ENCODE data around the gene RAB13. TPM values are rescaled to one million over a fixed set of nuclear protein-coding genes. Genes with fewer than 3 reads are reported as not detected.

Gene RAB13
- polyA plus RNA-seq, 3 donors: 1.8 to 5.1 (median 3.9) TPM

DNA sequence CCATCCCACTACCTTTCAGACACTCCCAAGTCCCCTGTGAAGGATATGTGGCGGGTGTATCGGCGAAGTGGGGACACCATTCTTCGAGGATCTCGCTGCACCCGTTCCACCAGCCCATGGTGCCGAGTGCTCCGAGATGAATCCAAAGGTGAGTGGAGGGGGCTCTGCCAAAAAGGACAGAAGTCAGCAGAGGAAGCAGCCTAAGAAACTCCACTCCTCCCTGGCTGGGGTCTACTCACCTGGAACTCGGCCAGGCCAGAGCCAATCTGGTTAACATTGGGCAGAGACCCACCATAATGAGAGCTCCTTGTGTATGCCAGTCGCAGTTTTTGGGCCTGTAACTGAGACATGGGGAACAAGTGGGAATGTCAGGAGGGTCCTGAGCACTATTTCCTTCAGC, 31.3 kb downstream of the RAB13 start:
- no peak overlapping the region for H3K9ac ChIP-seq (ENCODE audit: insufficient read depth, low read length, poor library complexity, severe bottlenecking)
- no peak overlapping the region for H3K27ac ChIP-seq (ENCODE audit: low read depth in 1 of 2, low read length in 2 of 2)
- H3K27me3 Mint-ChIP-seq (ENCODE audit: low read depth in 3 of 3): peaks cover 0 to 2% (median 1%) of the 10 kb centered on the region in 3 donors
- H3K4me1 ChIP-seq (ENCODE audit: control insufficient read depth in 1 of 2, insufficient read depth in 2 of 2, low read length in 2 of 2): peaks cover 28 to 36% of the 10 kb centered on the region in 2 donors
- H3K79me2 ChIP-seq (ENCODE audit: insufficient read depth, low read length): peaks cover 70% of the 10 kb centered on the region
- no peaks in the 10 kb centered on the region for H3K27me3 ChIP-seq (ENCODE audit: control insufficient read depth in 2 of 2, insufficient read depth in 2 of 2, low read length in 2 of 2)
- WGBS (ENCODE audit: insufficient coverage): 98% methylated on average over 6 of the region's 10 CpGs
- intact Hi-C loops (cut with micrococcal nuclease): loop anchor here in 1 of 2 donors (5.0 kb wide), 1 partner anchor 33 kb away; the partner anchor contains the start of gene GATAD2B
- TF ChIP-seq, protein P1, sequence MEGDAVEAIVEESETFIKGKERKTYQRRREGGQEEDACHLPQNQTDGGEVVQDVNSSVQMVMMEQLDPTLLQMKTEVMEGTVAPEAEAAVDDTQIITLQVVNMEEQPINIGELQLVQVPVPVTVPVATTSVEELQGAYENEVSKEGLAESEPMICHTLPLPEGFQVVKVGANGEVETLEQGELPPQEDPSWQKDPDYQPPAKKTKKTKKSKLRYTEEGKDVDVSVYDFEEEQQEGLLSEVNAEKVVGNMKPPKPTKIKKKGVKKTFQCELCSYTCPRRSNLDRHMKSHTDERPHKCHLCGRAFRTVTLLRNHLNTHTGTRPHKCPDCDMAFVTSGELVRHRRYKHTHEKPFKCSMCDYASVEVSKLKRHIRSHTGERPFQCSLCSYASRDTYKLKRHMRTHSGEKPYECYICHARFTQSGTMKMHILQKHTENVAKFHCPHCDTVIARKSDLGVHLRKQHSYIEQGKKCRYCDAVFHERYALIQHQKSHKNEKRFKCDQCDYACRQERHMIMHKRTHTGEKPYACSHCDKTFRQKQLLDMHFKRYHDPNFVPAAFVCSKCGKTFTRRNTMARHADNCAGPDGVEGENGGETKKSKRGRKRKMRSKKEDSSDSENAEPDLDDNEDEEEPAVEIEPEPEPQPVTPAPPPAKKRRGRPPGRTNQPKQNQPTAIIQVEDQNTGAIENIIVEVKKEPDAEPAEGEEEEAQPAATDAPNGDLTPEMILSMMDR (IDR thresholded peaks at IDR 0.05): no peak
- no peak overlapping the region for H3K4me2 ChIP-seq (replicated peaks; ENCODE audit: extremely low read depth, low read length, poor library complexity, severe bottlenecking)
- H3K4me3 Mint-ChIP-seq: no peak overlapping the region
- H4K20me1 ChIP-seq (ENCODE audit: insufficient read depth, low read length): peaks cover 70% of the 10 kb centered on the region
- peaks cover 0 to 4% (median 0%) of the 10 kb centered on the region in 7 donors for H3K9me3 Mint-ChIP-seq
- no peaks in the 10 kb centered on the region for H3K9me3 ChIP-seq (replicated peaks in 1 of 2; ENCODE audit: control insufficient read depth in 1 of 2, insufficient read depth in 1 of 2, low read length in 2 of 2)
- peaks cover 51 to 60% of the 10 kb centered on the region in 2 donors for H3K36me3 ChIP-seq (replicated peaks in 1 of 2; ENCODE audit: control insufficient read depth in 1 of 2, insufficient read depth in 2 of 2, low read length in 2 of 2)
- H3K4me1 Mint-ChIP-seq: peaks cover 39% of the 10 kb centered on the region
- DNase-seq: no peak
- H3K27ac Mint-ChIP-seq: peak overlapping the region in 1 of 7 donors; percentile 2
- H2AFZ ChIP-seq (ENCODE audit: insufficient read depth, low read depth, low read length, poor library complexity, severe bottlenecking): no peak overlapping the region
- H3K36me3 Mint-ChIP-seq: peaks cover 49 to 61% of the 10 kb centered on the region in 2 donors
- no peak overlapping the region for H3K4me3 ChIP-seq (replicated peaks in 1 of 3; ENCODE audit: low read depth in 2 of 3, low read length in 3 of 3)

GRCh38 chr1:153953859-153954365, 32.2 kb downstream of the RAB13 start:
- Histone ChIP-seq H3K27ac (ENCODE audit: low read depth in 1 of 2, low read length in 2 of 2) (peak overlapping the region in 1 of 2 donors; percentile 1), H2AFZ (ENCODE audit: insufficient read depth, low read depth, low read length, poor library complexity, severe bottlenecking) (no peak overlapping the region), H3K36me3 (replicated peaks in 1 of 2; ENCODE audit: control insufficient read depth in 1 of 2, insufficient read depth in 2 of 2, low read length in 2 of 2) (peaks cover 57 to 61% of the 10 kb centered on the region in 2 donors), H3K4me1 (ENCODE audit: control insufficient read depth in 1 of 2, insufficient read depth in 2 of 2, low read length in 2 of 2) (peaks cover 20 to 26% of the 10 kb centered on the region in 2 donors), H4K20me1 (ENCODE audit: insufficient read depth, low read length) (peaks cover 69% of the 10 kb centered on the region), H3K79me2 (ENCODE audit: insufficient read depth, low read length) (peaks cover 71% of the 10 kb centered on the region), H3K9ac (ENCODE audit: insufficient read depth, low read length, poor library complexity, severe bottlenecking) (no peak overlapping the region), H3K4me2 (replicated peaks; ENCODE audit: extremely low read depth, low read length, poor library complexity, severe bottlenecking) (no peak overlapping the region), H3K9me3 (replicated peaks in 1 of 2; ENCODE audit: control insufficient read depth in 1 of 2, insufficient read depth in 1 of 2, low read length in 2 of 2) (no peaks in the 10 kb centered on the region), H3K27me3 (ENCODE audit: control insufficient read depth in 2 of 2, insufficient read depth in 2 of 2, low read length in 2 of 2) (no peaks in the 10 kb centered on the region), H3K4me3 (replicated peaks in 1 of 3; ENCODE audit: low read depth in 2 of 3, low read length in 3 of 3) (no peak overlapping the region)
- H3K36me3 Mint-ChIP-seq: peaks cover 52 to 62% of the 10 kb centered on the region in 2 donors
- H3K4me3 Mint-ChIP-seq: no peak overlapping the region
- TF ChIP-seq, protein P1 (IDR thresholded peaks at IDR 0.05): no peak
- no CpG with 5 or more reads among the region's 4 CpGs for WGBS (ENCODE audit: insufficient coverage)
- peaks cover 0 to 2% (median 1%) of the 10 kb centered on the region in 3 donors for H3K27me3 Mint-ChIP-seq (ENCODE audit: low read depth in 3 of 3)
- peak overlapping the region in 4 of 7 donors; percentile 27 to 43 (median 36) for H3K27ac Mint-ChIP-seq
- intact Hi-C loops (cut with micrococcal nuclease): no loop called here
- peaks cover 33% of the 10 kb centered on the region for H3K4me1 Mint-ChIP-seq
- peaks cover 0 to 4% (median 0%) of the 10 kb centered on the region in 7 donors for H3K9me3 Mint-ChIP-seq
- DNase-seq: no peak
